Measurements from ENCODE around the gene ESR2.
"Not testable (repeated sequence)": the region's sequence is repeated elsewhere in the genome, so short reads cannot be mapped to it uniquely, and the experiment has no call there.

DNA sequence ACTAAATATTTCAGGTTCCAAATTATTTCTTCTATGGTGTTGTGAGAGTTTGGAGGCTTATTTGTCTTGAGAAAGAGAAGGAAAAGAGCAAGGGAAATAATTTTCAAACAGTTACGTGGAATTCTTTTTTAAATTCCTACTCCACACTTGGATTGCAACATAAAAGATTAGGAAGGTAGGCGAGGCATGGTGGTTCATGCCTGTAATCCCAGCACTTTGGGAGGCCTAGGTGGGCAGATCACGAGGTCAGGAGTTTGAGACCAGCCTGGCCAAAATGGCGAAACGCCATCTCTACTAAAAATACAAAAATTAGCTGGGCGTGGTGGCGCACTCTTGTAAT lies 175.8 kb downstream of the ESR2 start:
- TF ChIP-seq, protein P1, sequence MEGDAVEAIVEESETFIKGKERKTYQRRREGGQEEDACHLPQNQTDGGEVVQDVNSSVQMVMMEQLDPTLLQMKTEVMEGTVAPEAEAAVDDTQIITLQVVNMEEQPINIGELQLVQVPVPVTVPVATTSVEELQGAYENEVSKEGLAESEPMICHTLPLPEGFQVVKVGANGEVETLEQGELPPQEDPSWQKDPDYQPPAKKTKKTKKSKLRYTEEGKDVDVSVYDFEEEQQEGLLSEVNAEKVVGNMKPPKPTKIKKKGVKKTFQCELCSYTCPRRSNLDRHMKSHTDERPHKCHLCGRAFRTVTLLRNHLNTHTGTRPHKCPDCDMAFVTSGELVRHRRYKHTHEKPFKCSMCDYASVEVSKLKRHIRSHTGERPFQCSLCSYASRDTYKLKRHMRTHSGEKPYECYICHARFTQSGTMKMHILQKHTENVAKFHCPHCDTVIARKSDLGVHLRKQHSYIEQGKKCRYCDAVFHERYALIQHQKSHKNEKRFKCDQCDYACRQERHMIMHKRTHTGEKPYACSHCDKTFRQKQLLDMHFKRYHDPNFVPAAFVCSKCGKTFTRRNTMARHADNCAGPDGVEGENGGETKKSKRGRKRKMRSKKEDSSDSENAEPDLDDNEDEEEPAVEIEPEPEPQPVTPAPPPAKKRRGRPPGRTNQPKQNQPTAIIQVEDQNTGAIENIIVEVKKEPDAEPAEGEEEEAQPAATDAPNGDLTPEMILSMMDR (IDR thresholded peaks at IDR 0.05; ENCODE audit: low read depth, low read length) = not testable (repeated sequence)
- TF ChIP-seq EZH2phosphoT487 (IDR thresholded peaks at IDR 0.05; ENCODE audit: low read depth) = not testable (repeated sequence)

All from OCI-LY3 (cell line).